Stimulated activated CD4-positive, alpha-beta T cell treated with anti-CD3 and anti-CD28 coated beads, TNF-alpha, amount 100 ng/mL, for 4 hours (primary cell): ENCODE results near the gene ARAF.

ENCODE experiments used
- DNase-seq, 3 experiments: peaks; one replicate each; pipeline ENCODE4 v3.0.0-alpha.2; 2020; ENCODE audit warnings: low read depth in 3 of 3

The ARAF gene

DNA sequence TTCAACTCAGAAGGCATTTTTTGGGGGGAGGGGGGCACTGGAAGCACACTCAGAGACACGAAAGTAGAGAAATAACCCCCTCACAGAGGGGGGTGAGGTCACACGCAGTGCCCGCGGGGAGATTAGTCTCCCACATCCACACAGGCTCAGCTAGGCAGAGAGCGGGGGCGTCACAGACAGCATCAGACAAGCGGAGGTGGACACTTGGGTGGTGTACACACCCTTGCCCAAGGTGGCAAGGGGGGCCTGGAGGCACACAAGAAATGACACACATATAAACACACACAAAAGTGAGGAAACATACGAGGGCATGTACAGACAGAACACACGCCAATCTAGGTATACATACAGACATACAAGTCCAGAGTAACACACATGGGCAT is 59.3 kb downstream of the ARAF start:
- DNase-seq = no peak
